ENCODE measurements around the gene TIAM1.

- TF ChIP-seq, protein P1, sequence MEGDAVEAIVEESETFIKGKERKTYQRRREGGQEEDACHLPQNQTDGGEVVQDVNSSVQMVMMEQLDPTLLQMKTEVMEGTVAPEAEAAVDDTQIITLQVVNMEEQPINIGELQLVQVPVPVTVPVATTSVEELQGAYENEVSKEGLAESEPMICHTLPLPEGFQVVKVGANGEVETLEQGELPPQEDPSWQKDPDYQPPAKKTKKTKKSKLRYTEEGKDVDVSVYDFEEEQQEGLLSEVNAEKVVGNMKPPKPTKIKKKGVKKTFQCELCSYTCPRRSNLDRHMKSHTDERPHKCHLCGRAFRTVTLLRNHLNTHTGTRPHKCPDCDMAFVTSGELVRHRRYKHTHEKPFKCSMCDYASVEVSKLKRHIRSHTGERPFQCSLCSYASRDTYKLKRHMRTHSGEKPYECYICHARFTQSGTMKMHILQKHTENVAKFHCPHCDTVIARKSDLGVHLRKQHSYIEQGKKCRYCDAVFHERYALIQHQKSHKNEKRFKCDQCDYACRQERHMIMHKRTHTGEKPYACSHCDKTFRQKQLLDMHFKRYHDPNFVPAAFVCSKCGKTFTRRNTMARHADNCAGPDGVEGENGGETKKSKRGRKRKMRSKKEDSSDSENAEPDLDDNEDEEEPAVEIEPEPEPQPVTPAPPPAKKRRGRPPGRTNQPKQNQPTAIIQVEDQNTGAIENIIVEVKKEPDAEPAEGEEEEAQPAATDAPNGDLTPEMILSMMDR (IDR thresholded peaks at IDR 0.05), result no peak
- TF ChIP-seq EP300 (IDR thresholded peaks at IDR 0.05), result no peak
Measured at GRCh38 chr21:31136891-31137290, 207.2 kb downstream of the TIAM1 start.

All from gastroesophageal sphincter (tissue), 3 donors.